AML-193 (cell line): ENCODE results near the gene LECT2.

ENCODE experiments used
- DNase-seq, 2 experiments: peaks; one replicate each; lab custom pipeline; 2025; lab: John Stamatoyannopoulos, UW

Gene LECT2

GRCh38 chr5:135978212-135978631, 23.4 kb upstream of the LECT2 start:
- DNase-seq: no peak

- peak; percentile 0 to 7 for DNase-seq
Measured at GRCh38 chr5:135977375-135977928, 22.7 kb upstream of the LECT2 start.

GRCh38 chr5:135976216-135976615, 21.4 kb upstream of the LECT2 start:
- DNase-seq: no peak

GRCh38 chr5:135975122-135975521, 20.3 kb upstream of the LECT2 start:
- no peak for DNase-seq

GRCh38 chr5:135974021-135974600, 19.3 kb upstream of the LECT2 start:
- DNase-seq: no peak

GRCh38 chr5:135973323-135974020, 18.7 kb upstream of the LECT2 start:
- DNase-seq: no peak

GRCh38 chr5:135971701-135972100, 16.9 kb upstream of the LECT2 start:
- no peak for DNase-seq

GRCh38 chr5:135966790-135967189, 12.0 kb upstream of the LECT2 start:
- no peak for DNase-seq

GRCh38 chr5:135966165-135966564, 11.4 kb upstream of the LECT2 start:
- no peak for DNase-seq

GRCh38 chr5:135965504-135965903, 10.7 kb upstream of the LECT2 start:
- DNase-seq: no peak

GRCh38 chr5:135964670-135965320, 10.0 kb upstream of the LECT2 start:
- no peak for DNase-seq

GRCh38 chr5:135955525-135955924, 742 bp upstream of the LECT2 start:
- no peak for DNase-seq

- no peak for DNase-seq
Measured at GRCh38 chr5:135953850-135954249, 933 bp downstream of the LECT2 start.

- DNase-seq: no peak
Measured at GRCh38 chr5:135952683-135953082, 2.1 kb downstream of the LECT2 start.

- DNase-seq: no peak
Measured at GRCh38 chr5:135951807-135952206, 3.0 kb downstream of the LECT2 start.

GRCh38 chr5:135951257-135951656, 3.5 kb downstream of the LECT2 start:
- DNase-seq: no peak

- DNase-seq: no peak
Measured at GRCh38 chr5:135950611-135951010, 4.2 kb downstream of the LECT2 start.

- peak; percentile 50 to 63 for DNase-seq
Measured at GRCh38 chr5:135944967-135945560, 9.7 kb downstream of the LECT2 start.

GRCh38 chr5:135944564-135944963, 10.2 kb downstream of the LECT2 start:
- no peak for DNase-seq

GRCh38 chr5:135942202-135942771, 12.5 kb downstream of the LECT2 start:
- no peak for DNase-seq

- DNase-seq: no peak
Measured at GRCh38 chr5:135941711-135942110, 13.1 kb downstream of the LECT2 start.

- DNase-seq: no peak
Measured at GRCh38 chr5:135937245-135937911, 17.4 kb downstream of the LECT2 start.
